ENCODE results near the gene ITPRID2. TPM values are rescaled to one million over a fixed set of nuclear protein-coding genes. Genes with fewer than 3 reads are reported as not detected.

Gene ITPRID2
- total RNA-seq, 4 donors from 2014 or later: 80.3 to 162 (median 97.6) TPM

DNA sequence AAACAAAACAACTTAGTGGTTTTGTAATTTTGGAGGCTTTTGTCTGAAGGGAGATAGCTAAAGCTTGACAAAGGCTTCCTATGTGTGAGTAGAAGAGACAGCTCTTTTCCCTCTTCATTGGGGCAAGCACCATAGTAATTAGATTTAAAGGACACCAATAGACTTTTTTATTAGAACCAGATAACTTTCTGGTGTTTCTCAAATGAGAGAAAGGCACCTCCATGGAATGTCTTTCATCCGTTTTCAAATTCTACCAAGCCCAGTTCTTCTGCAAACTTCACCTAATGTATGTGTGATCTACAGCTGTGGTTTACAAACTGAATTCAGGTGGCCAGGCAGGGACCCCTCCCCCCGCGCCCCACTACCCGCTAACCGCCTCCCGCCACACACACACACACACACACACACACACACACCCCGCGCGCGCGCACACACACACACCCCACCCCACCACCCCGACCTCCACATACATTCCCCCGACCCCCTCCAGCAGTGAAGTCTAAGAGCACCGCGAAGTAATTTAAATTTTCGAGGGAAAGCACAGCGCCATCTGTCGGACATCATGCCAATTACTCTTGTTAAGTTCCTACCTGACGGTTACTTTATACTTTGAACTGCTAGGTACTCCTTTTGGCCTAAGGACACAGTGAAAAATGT, 62.5 kb downstream of the ITPRID2 start:
- TF ChIP-seq, protein P1, sequence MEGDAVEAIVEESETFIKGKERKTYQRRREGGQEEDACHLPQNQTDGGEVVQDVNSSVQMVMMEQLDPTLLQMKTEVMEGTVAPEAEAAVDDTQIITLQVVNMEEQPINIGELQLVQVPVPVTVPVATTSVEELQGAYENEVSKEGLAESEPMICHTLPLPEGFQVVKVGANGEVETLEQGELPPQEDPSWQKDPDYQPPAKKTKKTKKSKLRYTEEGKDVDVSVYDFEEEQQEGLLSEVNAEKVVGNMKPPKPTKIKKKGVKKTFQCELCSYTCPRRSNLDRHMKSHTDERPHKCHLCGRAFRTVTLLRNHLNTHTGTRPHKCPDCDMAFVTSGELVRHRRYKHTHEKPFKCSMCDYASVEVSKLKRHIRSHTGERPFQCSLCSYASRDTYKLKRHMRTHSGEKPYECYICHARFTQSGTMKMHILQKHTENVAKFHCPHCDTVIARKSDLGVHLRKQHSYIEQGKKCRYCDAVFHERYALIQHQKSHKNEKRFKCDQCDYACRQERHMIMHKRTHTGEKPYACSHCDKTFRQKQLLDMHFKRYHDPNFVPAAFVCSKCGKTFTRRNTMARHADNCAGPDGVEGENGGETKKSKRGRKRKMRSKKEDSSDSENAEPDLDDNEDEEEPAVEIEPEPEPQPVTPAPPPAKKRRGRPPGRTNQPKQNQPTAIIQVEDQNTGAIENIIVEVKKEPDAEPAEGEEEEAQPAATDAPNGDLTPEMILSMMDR (IDR thresholded peaks at IDR 0.05; ENCODE audit: low read depth): no peak

DNA sequence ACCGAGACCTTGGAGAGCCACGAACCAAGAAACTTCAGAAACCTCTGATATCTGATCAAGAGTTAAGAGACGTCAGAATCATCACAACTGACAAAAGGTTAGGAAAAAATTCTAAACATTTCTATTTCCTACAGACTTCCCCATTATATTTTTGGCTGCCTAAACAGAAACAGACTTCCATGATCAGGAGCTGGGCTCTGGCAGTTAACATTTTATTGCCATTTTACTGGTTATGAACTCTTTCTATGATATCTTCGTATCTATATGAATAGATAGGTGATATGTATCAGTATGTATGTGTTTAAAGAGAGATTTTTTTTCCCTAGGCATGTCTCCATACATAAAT, 63.0 kb downstream of the ITPRID2 start:
- TF ChIP-seq, protein P1 (IDR thresholded peaks at IDR 0.05; ENCODE audit: low read depth): no peak

DNA sequence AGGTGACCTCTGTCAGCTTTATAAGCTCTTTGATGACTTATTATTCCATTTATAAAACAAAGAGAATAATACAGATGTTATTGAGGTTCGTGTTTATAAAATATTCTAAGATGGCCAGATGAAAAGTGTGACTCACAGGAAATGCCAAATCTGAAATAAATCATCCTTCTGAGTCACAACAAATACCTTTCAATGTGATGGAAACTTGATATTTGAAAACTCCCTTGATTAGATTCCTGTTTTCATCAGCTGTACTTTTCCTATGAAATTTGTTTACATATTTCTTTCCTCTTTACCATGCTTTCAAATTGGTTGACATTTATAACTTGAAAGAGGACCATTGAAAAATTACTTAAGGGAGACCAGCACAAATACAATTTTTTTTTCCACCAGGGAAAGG, 63.5 kb downstream of the ITPRID2 start:
- TF ChIP-seq, protein P1 (IDR thresholded peaks at IDR 0.05; ENCODE audit: low read depth): no peak

DNA sequence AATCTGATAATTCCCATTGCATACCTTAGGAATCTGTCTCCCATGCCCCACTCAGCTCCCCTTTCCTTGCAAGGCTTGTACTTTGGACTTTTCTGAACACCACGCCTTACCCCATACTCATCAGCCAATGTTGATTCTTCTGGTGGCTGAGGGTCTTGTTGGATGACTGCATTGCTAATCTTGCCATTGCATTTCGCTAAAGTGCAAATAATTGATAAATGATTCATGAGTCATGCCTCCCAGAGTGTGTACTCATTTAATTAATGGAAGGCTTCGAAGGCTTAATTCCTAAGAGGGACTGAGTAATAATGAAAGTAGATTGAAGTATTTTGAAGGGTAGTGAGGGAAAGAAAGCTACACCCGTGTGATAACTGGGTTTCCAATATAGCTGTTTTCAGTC, 66.1 kb downstream of the ITPRID2 start:
- TF ChIP-seq, protein P1 (IDR thresholded peaks at IDR 0.05; ENCODE audit: low read depth): no peak

DNA sequence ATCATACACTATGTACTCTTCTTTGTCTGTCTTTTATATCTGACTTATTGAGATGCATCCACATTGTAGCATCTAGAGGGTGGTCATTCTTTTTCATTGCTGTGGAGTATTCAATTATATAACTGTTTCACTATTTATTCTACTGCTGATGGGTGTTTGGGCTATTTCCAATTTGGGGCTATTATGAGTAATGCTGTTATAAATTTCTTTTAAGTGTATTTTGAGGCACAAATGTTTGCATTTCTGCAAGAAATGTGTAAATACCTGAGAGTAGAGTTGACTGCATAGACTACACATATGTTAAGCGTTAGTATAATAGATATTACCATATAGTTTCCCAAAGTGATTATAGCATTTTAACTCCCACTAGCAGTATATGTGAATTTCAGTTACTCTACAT, 67.2 kb downstream of the ITPRID2 start:
- TF ChIP-seq, protein P1 (IDR thresholded peaks at IDR 0.05; ENCODE audit: low read depth): no peak

DNA sequence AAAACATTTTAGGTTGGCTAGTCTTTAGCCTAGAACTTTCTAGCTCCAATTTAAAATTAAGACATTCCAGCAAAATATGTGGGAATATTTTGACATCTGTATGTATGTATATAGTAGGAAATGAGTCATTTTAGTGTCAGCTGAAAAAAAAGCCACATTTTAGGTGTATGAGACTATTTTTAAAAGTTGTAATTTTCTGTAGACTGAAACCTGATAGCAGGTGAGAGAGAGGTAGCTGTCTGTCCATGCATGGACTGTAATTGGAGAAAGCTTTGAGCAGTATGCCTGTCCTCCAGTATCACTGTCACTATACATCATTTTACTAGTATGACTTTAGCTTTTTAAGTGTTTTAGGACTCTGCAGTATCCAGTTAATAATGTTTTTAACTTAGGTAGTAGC, 68.0 kb downstream of the ITPRID2 start:
- TF ChIP-seq, protein P1 (IDR thresholded peaks at IDR 0.05; ENCODE audit: low read depth): no peak

DNA sequence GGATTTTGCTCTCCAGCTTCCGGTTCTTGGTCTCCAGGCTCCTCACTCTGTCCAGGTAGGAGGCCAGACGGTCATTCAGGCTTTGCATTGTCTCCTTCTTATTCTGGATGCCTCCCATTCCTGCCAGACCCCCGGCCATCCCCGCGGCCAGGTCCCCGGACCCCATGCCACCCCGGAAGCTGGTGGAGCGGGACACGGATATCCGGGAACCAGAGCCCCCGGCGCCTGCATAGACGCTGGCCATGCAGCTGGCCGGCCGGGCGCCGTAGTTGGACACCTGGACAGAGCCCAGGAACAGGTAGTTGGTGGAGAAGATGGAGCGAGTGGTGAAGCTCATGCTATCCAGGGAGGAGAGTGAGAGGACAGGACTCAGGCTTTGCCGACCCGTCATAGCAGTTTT, 70.6 kb downstream of the ITPRID2 start:
- TF ChIP-seq, protein P1 (IDR thresholded peaks at IDR 0.05; ENCODE audit: low read depth): no peak
